GM18873 (cell line): ENCODE results near the gene SORCS3.

ENCODE experiments used
- ATAC-seq: cut with Tn5 transposase; IDR thresholded peaks from one replicate; pipeline ENCODE4 v1.9.1; 2021; ENCODE audit warnings: mild to moderate bottlenecking, moderate library complexity, moderate number of reproducible peaks; ENCODE audit not compliant: unreplicated experiment, low FRiP score

SORCS3 gene

DNA sequence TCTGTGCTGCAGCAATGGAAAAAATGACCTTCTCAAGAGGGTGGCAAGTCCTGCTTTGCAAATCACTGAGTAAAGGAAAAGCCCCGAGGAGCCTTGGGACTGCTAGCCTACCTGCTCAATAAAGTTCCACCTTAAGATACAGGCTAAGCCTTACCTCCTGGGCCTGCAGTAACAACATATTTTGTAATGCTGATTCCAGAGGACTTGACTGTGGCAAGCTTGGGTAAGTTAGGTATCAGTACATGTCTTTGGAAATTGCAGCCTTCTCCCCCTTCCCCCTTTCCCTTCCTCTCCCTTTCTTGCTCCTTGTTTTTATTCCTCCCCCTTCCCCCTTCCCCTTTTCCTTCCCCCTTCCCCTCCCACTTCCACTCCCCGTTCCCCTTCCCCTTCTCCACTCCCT is 126.2 kb downstream of the SORCS3 start:
- no peak for ATAC-seq

DNA sequence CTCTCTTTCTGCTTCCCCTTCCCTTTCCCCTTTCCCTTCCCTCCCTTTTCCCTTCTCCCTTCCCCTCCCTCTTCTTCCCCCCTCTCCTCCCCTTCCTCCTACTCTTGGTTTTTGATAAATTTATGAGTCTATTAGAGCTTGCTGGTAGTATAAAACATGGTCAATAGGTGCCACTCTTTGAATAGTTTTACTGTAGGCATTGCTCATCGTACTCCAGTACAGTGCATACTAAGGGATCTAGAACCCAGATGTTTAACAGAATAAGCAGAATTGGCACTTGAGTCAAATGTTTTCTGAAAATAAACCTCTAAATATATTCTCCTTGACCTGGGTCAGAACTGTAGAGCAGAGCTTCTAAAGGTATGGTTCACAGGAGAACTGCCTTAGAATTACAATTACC is 126.7 kb downstream of the SORCS3 start:
- no peak for ATAC-seq

DNA sequence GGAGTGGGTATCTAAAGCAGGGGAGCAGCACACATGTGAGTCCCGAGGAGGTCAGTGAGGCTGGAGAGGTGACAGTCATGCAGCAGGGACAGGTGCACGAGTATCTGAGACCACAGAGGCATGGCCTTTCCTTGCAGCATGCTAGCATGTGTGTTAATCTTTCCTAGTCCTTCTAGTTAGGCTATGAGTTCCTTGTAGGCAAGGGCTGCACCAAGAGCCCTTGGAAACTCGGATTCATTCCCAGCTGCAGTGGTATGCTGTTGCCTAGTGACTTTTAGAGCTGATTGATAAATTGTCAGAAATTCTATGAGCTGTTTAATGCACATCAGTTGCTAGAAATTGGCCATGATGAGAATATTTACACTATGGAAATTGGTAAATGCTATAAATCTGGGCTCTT is 132.0 kb downstream of the SORCS3 start:
- ATAC-seq, result no peak

DNA sequence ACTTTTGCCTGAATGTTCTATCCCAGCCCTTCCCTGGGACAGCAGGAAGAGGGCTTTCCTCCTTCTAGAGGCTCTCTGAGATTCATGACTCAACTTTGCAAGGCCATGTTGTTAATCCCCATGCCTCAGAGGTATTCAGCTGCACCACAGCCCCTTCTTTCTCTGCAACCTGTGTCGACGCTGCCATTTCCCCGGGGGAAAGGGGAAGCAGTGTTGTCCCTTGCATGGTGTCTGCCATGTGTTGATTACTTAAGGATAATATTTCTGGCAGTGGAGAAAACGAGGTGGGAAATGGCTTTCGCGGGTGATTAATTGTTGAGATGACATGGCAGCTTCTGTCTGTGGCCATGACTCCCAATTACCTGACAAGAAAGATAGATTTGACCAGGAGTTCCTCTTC is 133.1 kb downstream of the SORCS3 start:
- no peak for ATAC-seq

DNA sequence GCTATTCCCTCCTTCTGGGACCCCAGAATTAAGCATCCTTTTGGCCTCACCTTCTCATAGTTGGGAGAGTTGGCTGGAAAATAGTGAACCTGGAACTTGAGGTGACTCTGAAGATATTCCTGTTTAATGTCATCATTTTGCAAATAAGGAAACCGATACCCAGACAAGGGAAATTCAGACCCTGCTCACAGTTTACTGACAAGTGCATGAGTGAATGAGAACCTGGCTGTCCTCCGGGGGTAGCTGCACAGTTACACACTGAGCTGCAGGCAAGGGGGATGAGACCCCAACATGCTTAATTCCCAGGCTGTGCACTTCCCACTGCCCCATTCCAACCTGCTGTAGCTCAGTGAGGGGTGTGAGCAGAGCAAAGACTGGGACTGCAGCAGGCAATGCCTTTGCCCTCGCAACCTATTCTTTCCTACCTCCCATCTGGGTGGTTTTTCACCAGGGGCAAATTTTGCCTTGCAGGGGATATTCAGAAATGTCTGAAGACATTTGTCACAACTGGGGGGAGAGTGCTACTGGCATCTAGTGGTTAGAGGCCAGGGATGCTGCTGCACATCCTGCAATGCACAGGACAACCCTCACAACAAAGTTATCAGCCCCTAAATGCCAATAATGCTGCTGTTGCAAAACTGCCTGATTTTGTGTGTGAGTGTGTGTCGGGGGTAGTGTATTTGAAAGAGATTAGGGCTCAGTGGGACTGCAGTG is 136.2 kb downstream of the SORCS3 start:
- no peak for ATAC-seq

DNA sequence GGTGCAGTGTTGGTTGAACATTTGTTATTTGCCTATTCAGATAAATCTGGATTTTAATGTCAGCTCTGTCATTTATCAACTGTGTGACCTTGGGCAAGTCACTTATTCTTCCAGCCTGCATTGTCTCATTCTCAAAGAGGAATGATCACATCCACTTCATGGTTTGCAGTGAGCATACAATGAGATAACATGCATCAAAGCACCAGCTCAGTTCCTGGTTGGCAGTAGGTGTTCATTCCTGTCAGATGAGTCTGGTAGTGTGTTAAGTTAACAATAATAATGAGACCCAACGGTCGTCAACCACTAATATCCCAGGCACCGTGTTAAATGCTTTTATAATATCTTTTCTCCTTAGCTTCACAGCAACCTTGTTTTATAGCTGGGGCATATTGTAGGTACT is 137.3 kb downstream of the SORCS3 start:
- no peak for ATAC-seq

DNA sequence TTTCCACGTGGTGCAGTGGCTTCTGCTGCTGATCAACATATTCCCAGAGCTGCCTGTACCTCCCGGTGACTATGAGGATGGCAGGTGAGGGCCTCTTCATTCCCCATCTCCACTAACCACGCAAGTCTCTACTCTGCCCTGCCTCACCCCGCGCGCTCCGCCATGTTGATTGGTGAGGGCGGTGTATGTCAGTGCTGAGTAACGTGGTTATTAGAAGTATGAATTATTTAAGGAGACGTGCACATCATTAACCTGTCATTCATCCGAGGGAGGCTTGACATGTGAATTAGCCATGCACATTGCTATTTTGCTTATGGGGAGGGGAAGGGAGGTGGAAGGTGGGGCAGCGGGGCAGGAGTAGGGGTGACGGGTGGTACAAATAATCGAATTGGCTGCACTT is 138.6 kb downstream of the SORCS3 start:
- ATAC-seq, result no peak

DNA sequence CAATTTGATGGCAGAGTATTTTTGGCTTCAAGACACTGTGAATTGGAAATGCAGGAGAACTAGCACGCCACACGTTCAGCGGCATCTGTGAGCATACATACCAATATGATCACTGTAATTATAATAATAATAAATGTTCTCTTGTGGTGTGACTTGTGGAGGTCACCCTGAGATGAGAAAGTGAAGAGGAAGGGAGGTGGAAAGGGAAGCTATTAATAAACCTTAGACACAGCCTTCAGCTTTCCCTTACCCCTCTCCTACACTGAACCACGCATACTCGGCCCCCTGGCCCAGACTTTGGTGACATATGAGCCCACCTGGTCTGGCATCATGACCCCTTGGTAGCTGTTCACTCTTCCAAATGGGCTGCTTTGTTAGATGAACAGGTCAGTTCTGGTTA is 139.1 kb downstream of the SORCS3 start:
- ATAC-seq, result no peak

DNA sequence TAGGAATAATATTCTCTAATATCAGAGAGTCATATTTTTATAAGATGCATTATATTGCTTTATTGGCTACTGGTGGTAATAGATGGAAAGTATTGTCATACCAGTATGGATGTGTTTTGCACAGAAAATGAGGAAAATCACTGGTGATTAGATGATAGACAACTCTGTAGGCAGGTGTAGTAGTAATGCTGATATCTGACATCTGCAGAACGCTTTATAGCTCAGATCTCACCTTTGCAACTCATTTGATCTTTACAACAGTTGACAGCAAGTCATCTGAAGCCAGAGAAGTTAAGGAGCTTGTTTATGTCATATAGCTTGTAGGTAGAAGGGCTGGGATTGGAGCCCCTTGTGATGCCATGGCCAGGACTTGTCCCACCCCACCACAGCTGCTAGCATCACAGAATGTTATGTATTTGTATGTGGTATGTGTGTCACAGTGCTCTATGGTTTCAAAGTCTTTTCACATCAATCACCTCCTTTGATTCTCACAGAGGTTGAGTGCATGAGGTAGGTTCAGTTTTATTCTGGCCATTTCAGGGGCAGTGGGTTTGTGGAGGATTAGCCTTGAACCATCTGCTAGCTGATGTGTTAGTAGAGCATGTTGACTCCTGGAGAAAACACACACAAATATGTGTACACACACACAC is 140.0 kb downstream of the SORCS3 start:
- ATAC-seq, result no peak

DNA sequence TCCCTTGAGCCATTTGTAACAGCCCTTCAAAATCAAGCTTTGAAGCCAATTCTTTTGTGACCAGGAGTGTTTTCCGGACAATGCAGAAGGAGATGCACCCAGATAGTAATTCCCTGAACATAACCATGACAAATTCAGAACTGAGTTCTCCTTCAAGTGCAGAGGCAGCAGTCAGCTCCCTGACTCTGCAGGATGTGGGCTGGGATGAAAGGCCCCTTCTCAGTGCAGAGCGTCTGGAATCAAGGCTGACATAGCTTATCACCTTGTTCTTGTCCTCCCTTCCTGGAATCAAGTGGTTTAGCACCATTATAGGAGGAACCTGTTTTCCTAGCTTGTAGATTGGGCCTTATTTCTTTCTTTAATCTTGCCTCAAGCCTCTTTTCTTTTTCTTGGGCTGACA is 143.4 kb downstream of the SORCS3 start:
- no peak for ATAC-seq

DNA sequence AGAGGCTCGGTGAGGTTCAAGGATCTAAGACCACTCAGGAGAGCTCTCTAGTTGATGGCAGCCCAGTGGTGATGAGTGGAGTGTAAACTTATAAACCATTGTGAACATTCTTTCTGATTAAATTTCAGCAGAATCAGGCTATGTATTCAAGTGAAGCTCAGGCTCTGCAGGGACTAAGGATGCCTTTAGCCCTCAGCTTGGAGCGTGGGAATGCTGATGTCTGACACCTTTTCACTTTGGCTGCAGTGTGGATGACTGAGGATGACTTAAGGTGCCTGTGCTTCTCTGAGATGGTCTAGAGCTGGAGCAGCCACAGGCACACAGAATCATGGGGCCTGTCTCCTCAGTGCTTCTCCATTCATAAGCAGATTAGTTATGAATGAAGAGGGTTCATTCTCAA is 150.4 kb downstream of the SORCS3 start:
- ATAC-seq, result no peak

DNA sequence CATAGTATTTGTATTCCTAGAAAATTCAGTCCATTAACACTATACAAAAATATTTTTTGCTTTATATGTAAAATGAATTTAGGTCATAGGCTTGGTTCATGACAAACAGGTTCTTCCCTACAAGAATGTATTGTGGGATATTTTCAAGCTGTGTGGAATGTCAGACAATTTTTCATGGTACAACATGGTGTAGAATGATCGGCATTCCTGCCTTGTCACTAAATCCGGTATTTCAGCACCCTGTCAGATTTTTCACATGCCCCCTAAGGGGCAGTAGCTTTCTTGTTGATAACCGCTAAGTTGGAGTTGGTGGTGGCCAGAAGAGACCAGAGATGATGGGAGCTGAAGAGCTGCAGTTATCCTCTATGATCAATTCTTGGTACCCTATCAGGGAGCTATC is 154.3 kb downstream of the SORCS3 start:
- no peak for ATAC-seq

DNA sequence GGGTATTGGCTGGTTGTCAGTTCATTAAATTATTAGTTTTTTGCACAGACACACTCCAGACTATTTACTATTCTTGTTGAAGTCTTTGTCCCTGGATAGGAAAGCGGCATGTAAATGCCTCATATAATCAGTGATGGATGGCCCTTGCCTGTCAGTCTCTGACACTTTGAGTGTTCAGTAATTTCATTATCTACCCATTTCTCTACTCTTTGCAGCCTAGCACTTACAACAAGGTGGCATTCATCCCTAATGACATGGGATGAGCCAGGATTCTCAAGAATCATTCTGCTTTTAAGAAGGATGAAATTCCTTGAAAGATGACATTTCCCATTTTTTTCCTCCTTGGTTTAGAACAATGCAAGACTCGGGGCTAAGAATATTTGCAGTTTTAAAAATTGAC is 155.7 kb downstream of the SORCS3 start:
- no peak for ATAC-seq

DNA sequence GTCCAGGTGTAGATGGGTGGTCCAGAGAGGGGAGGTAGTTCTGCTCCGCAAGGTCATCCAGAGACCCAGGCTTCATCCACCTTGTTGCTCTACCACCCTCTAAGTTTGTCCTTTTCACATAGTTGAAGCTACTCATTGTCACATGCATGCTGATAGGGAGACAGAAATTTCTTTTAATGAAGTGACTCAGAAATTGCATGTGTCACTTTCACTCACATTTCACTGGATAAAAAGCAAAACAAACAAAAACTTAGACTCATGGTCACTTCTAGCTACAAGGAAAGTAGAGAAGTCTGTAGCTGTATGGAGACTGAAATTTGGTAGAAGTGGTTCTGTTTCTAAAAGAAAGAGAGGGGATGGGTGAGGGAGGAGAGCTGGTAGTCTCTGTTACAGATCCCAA is 161.9 kb downstream of the SORCS3 start:
- ATAC-seq, result no peak

DNA sequence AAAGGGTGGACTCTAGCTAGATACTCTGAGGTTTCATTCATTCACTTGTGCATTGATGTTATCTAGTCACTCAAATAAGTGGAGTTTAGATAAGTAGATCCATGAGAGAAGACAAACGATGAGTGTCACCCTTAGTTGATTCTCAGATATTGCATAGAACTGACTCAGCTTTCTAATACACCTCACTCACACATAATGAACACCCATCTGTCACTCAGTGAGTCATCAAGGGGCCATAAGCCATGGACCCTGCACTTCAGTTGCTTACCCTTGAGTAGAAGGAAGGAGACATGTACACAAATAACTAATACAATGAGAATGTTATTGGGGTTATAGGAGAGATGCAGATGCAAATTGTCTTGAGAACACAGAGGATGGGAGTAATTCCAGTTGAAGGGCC is 163.8 kb downstream of the SORCS3 start:
- ATAC-seq, result no peak

DNA sequence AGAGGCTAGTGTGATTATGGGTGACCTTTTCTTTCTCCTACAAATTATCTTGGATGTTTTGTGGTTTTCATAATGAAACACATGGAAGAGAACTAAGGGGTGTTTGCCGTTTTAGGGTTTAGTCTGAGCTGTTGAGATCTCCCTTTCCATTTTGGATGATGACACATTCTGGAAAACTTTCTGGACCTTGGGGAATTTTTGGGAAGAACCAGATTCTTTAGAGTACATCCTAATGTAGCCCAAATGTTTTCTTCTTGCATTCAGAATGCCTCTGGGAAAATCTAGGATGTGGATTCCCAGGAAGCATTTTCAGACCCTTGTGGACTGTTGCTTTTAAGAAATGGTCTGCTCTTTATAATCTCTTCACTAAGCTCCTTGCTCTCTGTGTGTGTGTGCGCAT is 165.7 kb downstream of the SORCS3 start:
- no peak for ATAC-seq

DNA sequence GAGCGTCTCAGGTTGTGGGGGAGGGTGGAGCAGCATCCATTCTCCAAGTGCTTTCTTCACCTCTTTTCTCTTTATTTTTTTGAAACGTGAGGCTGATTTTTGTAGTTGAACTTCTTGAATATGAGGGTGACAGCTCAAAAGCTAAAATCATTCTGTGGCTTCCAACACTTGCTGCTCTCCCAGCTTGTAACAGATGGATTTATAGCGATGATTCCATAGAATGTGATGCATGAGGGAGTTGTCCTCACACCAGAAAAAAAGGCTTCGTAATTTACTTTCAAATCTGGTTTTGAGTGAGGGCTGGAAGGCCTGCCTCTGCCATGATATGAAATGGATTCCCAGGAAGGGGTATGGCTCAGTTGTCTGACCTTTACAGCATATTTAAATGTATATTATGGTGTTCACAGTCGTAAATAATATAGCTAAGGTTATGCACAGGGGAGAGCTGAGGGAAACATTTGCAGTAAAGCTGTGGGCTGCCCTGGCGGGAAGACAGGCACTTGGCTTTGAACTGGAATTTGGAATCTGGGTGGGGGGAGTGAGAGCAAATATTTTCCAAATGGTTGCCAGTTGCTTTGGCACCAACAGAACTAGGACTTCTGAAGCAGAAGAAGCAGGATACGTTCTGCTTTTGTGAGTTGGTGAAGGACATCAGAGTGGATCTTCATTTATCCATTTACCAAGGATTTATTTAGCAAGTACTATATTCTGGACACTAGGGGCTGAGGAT is 166.7 kb downstream of the SORCS3 start:
- ATAC-seq, result no peak

DNA sequence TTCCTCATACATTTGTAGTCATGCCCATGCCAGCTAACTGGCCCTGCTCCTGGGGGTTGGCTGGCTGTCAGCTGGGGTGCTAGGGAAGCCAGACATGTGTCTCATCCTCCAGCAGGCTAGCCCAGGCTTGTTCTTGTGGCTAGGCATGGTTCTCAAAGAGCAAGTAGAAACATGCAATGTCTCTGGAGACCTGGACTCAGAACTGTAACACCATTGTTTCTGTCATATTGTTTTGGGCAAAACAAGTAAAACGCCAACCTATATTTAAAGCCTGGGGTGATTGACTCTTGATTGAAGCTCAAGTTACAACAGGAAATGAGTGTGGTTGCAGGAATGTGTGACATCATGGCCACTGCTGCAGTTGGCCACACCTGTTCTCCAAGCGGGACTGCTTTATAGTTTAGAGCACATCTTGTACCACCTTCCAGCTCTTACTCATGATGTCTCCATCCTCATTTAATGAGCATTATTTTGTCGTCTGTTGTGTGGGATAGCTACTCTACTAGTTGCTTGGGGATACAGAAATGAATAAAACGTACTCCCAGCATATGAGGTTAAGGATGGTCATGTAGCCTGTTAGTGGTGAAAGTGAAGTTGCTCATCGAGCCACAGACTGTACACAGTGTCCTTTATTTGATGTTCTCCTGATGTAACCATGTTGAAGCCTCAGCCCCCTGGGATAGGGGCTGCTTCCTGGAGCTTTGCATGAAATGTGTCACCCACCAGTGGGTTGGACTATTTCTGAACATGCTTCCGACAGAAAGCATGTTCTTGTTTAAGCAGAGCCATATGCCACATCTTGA is 168.4 kb downstream of the SORCS3 start:
- peak; percentile 89 for ATAC-seq

DNA sequence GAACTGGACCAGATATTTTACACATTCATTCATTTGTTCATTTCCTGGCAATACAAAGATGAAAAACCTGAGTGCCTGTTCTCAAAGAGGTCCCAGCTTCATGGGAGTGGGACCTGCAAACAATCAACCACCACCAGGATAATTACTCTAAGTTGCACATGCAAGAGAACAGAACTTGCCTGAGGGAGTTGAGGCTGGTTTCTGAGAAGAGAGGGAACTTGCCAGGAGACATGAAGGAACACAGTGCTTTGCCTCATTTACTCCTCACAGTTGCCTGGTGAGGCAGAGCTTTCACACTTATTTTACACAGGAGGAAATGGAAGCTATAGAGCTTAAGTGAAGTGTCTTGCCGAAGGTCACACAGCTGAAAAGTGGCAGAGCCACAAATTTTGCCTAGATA is 170.1 kb downstream of the SORCS3 start:
- no peak for ATAC-seq

DNA sequence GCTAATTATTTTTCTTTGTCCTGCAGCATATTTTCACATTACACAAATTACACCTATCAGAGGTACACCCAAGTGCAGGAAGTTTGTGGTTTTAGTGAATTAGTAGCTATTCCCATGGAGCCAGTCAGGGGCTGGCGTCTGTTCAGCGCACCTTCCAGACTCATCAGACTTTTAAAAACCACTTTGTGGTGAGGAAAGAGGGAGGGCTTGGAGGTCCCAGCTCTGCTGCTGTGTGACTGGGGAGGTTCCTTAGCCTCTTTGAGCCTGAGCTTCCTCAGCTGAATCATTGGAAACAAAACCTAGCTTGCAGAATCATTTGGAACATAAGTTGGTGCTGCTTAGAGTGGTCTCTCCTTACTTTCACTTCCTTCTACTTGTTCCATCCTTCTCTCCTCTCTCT is 175.4 kb downstream of the SORCS3 start:
- ATAC-seq, result no peak

DNA sequence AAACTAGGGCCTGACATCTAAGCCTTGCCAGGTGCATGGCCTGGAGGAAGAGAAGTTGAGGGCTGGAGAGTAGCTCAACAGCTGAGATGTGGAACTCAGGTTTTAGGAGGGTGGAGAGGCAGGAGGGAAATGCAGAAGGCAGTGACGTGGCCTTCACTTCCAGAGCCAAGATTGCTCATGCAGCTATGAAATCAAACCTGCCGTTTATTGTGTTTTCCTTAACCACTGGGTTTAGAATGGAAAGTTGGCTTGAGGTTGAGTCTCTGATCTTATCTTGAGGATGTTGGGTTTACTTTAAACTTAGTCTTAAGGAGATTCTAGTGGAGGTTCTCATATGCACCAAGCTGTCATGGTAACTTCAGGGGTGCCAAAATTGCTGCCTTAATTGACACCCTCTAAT is 178.6 kb downstream of the SORCS3 start:
- no peak for ATAC-seq
